Gastrocnemius medialis (tissue), 4 donors: Measurements from ENCODE around the gene PALLD.

ENCODE experiments used
- POLR2A ChIP-seq, 2 donors: fragments of 450-650 bp; IDR thresholded peaks; one replicate each; pipeline ENCODE4 v1.6.1; 2017; ENCODE audit warnings: antibody characterized with exemption in 2 of 2, mild to moderate bottlenecking in 2 of 2, moderate library complexity in 2 of 2
- TF ChIP-seq, protein P1 (sequence below), 5 experiments: fragments of 450-650 bp in 3 of 5; fragments of 200-600 bp in 2 of 5; sonication (generic) in 2 of 5; IDR thresholded peaks in 4 of 5; conservative IDR thresholded peaks in 1 of 5; 1 replicate in 4 of 5; 2 replicates in 1 of 5; pipeline ENCODE4 v1.5.1; 2016 to 2019; ENCODE audit warnings: antibody characterized with exemption in 5 of 5, mild to moderate bottlenecking in 3 of 5, moderate library complexity in 3 of 5

- TF ChIP-seq, protein P1, sequence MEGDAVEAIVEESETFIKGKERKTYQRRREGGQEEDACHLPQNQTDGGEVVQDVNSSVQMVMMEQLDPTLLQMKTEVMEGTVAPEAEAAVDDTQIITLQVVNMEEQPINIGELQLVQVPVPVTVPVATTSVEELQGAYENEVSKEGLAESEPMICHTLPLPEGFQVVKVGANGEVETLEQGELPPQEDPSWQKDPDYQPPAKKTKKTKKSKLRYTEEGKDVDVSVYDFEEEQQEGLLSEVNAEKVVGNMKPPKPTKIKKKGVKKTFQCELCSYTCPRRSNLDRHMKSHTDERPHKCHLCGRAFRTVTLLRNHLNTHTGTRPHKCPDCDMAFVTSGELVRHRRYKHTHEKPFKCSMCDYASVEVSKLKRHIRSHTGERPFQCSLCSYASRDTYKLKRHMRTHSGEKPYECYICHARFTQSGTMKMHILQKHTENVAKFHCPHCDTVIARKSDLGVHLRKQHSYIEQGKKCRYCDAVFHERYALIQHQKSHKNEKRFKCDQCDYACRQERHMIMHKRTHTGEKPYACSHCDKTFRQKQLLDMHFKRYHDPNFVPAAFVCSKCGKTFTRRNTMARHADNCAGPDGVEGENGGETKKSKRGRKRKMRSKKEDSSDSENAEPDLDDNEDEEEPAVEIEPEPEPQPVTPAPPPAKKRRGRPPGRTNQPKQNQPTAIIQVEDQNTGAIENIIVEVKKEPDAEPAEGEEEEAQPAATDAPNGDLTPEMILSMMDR (IDR thresholded peaks at IDR 0.05 in 4 of 5, conservative IDR thresholded peaks at IDR 0.05 in 1 of 5) = no peak
- no peak for TF ChIP-seq POLR2A (IDR thresholded peaks at IDR 0.05)
Observed at GRCh38 chr4:168527560-168527959, 30.7 kb downstream of the PALLD start.
